Stimulated activated CD8-positive, alpha-beta memory T cell treated with anti-CD3 and anti-CD28 coated beads, Interleukin-15, amount 100 ng/mL, for 24 hours (primary cell): ENCODE results near the gene FAM20A.

ENCODE experiments used
- DNase-seq: peaks from one replicate; pipeline ENCODE4 v3.0.0-alpha.2; 2020; ENCODE audit warnings: low read depth

The FAM20A gene

DNA sequence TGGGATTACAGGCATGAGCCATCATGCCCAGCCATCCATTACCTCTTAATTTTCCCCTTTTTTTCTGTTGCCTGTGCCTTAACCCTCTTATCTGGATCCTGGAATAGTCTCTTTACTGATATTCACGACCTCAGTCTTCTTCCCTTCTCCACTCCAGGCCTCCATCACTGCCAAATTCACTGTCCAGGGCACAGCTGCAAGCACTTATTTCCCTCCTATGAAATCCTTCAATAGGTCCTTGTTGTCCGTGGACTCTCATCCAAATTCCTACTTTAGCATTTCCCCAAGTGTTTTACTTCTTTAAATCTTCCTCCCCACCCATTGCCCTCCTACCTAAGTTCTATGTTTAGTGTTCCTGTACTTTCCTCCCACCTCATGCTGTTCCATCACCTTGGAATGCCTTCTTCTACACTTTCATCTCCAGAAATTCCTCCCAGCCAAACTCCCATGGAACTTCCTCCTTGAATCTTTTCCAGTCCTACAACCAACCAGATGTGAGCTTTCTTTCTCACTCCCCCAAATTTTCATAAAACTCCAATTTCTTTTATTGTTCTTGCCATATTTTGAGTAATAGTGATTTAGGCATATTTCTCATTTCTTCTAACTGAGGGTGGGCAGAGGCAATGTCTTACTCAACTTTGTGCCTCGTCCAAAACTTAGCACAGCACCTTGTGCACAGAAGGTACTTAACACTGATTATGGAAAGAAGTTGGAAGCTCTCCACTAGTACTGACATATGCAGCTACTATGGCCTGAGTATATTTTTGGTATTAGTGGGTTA, 35.3 kb downstream of the FAM20A start:
- DNase-seq: no peak

DNA sequence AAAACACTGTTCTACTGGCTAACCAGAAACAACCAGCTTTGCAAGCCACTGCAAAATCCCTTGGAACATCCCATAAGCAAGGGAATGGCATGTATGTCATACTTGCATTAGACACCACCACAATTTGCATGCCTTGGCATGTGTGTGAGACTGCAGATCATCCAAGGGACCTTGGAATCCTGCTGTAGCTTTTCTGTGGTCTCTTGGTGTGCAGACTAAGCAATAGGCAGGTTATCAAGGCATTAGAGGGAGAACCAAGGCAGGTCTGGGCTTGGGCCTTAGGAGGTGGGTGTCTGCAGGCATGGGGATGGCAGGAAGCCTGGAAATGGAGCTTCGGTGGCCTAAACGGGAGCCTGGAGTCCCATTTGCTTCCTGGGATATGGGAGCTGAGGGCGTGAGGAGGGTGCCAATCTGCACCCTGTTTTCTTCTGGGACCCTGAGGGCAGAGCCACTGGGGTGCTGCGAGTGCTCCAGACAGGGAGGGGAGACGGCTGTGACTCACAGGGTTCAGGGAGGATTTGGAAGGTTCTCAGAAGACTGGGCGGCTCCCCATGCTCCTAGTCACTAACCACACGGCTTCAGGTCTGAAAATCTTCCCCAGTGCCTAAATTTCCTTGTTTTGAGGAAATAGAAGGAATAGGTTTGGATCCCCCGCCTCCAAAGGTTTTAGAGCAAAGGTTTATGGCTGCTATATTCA, 36.6 kb downstream of the FAM20A start:
- DNase-seq: no peak

DNA sequence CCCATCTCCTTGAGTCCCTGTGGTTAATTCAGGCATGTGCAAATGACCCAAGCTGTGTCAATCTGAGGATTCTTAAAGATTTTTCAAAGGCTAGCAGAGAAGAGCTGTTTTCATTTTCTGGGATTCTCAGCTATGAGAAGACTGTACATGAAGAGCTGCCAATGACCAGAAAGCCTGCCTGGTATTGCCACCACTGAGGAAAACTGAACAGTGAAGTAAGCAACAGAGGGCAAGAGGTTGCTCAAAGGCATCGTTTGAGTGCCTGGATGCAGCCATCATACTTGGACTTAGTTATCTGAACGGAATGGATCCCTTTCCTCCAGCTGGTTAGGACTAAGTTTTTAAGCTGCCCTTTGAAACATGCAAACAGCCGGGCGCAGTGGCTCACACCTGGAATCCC, 38.4 kb downstream of the FAM20A start:
- no peak for DNase-seq

DNA sequence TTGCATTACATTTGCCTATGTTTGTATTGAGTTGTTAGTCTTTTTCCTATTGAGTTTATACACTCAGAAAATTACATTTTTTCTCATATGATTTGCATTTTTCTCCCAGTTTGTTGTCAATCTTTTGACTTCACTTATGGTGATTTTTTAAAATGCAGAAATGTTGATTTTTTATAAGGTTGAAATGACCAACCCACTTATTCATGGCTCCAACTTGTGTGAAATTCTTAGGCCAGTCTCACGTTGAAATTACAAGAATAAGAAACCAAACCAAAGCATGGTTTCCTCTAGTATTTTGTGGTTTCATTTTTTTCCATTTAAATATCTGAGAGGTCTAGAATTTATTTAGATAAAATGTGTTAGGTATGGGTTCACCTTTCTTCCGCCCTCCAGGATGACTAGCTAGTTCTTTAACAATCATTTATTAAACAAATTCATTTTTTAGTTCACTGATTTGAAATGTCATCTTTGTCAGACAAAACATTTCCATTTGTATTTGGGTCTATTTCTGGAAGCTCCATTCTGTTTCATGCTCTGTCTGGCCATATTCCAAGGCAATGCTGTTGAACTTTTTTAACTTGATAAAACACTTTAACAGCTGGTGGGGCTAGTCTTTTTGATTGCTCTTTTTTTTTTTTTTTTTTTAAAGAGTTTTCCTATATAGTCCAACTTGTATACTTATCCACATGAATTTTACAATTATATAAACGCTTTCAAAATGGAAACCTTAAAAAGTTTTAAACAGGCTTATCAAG, 40.0 kb downstream of the FAM20A start:
- no peak for DNase-seq

DNA sequence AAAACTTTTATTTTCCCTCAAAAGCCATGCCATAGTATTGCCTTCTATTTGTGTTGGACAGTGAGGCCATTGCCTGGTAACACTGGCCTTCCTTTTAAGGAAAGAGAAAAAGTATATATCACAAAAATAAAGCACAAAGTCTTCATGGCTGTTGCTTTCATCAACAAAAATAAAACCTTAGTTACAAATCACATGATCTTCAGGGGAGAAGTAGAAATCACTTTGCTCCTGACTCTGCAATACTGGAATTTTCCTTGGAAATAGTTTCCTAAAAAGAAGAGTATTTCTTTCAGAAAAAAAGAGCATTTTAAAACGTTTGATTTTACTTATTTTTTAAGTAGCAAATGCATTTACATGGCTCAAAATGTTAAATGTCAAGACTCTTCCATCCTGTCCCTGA, 41.9 kb downstream of the FAM20A start:
- no peak for DNase-seq

DNA sequence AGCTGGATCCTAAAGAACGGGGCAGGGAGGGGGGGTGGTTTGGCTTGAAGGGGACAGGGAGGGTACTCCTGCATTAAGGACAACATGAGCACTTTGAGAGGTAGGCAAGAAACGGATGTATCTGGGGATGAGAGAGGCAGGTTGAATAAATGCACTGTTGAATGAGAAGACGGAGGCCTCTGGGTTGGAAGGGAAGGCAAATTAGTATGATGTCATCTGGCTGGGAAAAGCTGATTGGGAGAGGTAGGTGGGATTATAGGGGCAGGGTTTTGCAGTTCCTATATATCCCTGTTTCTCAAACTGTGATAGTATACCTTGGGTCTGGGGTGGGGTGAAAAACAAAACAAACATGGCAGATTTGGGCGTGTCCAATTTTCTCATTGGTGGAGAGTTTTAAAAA, 44.6 kb downstream of the FAM20A start:
- no peak for DNase-seq

DNA sequence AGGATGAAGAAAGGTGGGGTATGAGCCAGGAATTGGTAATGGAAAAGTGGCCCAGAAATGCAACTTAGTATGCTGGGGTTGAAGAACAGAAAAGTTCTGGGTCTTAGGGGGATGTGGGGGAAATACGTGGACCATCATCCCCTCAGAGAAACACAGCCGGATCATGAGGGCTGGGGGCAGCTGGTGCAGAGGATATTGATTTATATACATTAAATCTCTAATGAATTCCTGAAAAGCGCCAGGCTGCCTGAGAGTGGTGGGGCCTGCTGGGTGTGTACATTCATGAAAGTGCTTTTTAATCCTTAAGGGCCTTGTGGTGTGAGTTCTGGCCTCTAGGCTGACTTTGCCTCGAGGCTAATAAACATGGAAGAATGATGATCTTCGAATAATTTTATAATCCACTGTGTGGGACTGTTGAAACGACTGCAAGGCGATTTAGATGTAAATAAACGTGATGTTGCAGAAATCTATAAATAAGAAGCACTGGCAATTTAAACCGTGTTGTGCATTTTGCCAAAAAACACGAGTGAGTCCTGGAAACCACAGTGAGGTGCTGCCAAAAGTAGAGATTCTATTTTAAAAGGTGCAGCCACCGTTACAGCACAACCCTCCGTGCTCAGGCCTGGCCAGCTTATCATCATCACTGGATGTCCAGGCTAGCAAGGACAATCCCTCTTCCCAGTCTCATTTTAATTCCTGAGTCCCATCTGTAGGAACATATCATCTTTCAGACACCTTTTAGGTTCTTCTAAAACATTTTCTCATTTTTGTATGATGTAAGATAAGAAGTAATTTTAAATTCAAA, 56.9 kb downstream of the FAM20A start:
- DNase-seq: no peak

DNA sequence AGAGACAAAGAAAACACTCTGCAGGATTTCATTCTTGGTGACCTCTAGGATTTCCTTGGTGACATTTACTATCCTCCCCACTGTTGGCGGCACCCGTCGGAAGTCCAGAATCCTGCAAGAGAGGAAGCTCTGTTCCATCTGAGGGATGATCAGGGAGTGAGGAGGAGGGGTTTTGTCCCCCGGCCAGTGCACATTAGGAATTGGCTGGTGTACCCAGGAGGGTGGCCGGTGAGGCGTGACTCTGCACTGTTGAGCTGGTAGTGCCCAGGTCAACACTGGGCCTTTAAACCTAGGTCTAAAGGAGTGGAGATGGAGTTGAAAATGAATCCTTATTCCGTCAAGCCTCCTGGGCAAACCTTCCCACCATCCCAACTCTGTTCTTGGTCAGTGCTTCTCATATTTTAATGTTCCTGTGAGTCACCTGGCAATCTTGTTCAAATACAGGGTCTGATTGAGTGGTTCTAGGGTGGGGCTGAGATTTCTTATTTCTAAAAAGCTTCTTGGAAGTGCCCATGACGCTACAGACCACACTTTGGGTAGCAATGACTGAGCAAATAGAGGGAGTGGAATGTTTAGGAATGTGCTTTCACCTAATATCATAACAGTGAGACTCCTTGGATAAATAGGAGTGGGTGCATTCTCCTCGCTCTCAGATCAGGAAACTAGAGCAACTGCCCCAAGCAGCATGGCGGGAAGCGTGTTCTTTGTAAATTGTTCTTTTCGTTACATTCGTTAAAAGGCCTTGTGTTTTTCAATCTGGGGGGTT, 58.3 kb downstream of the FAM20A start:
- DNase-seq: no peak

DNA sequence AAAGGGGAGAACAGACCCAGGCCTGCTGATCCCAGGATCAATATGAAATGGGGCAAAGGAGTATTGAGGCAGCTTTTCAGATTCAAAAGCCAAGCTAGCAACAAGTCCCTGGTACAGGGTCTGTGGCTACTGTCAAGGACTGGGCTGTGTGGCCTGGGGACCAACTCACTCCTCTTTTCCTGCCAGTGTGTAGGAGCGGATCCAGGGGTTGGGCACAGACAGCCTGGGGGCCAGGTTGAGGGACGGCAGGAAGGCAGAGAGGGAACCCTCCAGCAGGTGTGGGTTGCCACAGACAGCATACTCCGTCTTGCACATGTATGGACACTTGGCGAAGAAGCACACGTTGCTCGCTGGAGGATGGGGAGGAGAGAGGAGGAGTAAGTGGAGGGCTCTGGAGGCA, 59.4 kb downstream of the FAM20A start:
- no peak for DNase-seq

DNA sequence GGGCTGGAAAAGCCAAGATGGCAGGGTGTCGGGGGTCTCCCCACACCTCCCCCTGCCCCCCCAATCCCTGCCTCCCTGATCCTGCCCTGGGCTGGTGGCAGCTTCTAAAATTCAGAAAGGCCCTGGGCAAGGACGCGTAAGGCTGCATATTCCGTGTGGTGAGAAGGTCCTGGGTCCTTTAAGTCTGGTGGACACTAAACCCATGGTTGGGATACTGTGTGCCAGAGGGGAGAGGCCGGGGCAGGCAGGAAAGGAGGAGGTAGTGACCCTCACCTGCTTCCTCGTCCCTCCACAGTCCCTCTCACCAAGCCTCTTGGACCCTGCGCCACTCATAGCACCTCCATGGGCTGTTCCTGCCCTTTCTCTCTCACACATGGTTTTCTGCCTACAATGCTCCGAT, 60.2 kb downstream of the FAM20A start:
- DNase-seq: no peak

DNA sequence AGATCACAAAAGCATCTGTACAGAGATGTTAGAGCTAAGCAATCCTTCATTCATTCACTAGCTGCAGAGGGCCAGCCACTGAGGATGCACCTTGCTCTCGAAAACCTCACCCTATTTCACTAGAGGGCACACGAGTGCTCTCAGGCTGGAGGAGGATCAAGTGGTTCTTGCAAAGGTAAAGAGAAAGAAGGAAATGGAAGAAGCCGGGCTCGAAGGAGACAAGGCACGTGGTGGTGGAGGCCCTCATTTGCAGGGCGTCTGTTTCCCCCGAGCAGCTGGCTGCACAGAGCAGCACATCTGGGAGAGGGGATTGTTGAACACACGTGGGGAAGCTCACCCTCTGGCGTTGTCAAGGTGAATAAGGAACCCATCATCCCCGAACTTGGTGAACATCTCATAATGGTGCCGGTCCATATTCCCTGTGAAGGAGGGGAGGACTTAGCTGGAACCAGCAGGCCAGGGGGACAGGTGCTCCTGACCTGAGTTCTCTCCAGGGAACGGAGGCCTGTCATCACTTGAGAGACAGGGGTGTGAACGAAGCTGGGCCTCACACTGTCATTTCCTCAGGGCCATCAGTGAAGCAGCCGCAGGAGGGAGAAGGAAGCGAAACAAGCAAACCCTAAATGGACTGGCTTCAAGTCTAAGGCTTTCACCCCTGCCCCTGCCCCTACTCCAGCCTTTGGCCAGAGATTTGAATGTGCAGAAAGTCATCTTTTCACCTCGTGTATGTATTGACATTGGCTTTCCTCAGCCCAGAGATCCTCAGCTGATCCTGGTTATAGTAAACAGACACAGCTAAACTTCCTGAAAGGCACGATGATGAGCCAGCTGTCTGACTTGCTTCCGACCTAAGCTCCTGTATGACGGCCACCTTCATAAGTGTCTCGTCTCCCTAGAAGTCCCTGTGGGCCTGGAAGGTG, 61.4 kb downstream of the FAM20A start:
- DNase-seq: no peak

DNA sequence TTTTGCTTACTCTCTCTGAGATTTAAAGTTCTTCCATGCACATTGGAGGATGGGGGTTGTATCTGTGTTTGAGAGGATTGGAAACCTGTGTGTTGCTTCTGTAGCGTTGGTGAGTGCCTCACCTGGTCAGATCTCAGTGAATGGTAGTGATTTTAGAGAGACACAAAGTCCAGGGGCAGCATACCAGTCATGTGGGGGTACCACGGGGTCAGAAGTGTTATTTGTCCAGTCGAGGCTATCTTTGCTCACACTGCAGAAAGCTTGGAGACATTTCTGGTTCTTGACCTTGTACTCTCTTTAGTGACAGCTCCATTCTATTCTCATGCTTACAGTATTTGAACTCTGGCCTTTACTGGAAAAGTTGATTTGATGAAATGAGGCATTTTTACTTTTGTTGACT, 65.2 kb downstream of the FAM20A start:
- no peak for DNase-seq

DNA sequence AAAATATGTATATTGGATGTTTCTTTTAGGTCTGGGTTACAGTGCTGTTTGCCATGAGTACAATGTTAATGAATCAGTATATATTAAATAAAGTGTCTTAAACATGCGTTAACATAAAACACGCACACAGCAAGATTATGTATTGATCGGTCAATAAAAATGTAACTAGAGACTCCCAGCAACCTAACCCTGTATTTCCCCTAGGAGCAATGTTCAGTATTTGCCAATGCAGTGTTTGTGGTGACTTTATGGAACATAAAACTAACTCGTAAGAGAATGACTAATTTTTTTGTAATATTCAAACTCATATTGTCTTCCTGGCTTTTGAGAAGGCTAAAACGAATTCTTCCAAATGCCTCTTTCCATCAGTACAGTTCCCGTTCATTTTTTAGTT, 66.5 kb downstream of the FAM20A start:
- no peak for DNase-seq

DNA sequence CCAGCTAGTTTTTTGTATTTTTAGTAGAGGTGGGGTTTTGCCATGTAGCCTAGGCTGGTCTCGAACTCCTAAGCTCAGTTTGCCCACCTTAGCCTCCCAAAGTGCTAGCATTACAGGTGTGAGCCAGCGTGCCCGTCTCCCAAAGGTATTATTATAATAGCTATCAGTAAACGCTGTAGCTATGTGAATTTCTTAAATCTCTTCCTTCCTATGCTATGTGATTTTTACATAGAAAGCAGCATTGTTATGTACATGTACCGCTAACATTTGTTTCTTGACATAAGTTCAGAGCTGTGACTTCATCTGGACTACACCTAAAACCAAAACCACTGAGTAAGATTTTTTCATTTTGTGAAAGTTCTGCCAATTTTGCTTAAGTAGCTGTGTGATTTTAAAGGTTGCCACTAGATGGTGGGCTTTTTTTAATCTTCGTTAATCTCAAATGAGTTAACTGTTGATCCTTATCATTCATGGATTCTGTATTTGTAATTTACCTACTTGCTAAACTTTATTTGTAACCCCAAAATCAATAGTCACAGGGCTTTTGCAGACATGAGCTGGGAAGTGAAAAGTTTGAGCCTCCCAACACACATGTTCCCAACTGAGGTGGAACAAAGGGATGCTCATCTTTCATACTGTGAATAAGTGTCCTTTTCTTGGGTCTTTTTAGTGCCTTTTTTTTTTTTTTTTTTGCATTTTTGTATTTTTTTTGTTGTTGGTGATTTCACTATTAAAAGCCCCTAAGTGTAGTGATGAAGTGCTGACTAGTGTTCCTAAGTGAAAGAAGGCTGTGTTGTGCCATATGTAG, 67.1 kb downstream of the FAM20A start:
- DNase-seq: no peak

DNA sequence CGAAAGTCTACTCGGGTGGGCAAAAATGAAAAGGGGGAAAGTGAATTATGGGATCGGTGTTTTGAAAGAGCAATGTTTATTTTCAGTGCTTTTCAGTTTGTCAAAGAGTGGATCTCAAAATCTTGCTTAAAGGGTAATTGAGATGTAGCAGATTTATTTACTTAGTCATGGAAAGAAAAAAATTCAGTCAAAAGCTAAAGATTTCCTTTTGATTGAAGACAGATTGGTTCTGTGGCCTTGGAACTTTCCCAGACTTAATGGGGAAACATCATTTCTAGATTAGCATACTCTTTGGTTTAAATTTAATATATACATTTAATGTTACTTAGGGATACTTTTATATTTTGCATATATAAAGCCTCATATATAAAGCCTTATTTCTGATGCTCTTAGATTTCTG, 68.3 kb downstream of the FAM20A start:
- no peak for DNase-seq

DNA sequence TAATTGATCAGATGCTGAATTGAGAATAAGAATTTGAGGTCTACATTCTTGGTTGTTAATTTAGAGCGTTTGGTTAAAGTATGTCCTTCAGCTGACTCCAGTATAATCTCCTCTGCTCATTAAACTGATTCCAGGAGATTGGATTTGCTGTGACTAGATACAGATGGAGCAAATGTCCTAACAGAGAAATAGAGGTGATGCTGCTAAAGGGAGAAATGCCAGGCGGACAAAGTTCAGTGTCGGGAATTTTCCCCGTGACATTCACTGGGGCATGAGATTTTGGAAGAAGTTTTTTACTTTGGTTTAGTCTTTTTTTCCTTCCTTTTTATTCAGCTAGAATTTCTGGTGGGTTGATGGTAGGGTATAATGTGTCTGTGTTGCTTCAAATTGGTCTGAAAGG, 69.9 kb downstream of the FAM20A start:
- DNase-seq: no peak

DNA sequence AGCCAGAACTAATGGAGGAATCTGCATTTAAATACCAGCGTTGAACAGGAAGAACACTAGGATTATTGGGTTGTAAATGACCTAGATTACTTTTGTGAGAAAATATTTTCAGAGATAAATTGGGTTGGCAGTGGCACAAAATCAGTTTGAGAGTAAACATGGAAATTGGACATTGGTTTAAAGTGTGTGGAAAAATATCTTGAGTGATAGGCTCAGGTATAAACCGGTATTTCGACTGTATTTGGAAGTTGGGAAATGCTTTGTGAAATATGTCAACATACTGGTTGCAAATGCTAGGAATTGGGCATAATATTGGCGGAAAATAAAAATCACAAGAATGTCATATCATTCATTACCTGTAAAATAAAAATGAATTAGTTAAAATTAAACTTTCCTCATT, 73.9 kb downstream of the FAM20A start:
- DNase-seq: no peak

DNA sequence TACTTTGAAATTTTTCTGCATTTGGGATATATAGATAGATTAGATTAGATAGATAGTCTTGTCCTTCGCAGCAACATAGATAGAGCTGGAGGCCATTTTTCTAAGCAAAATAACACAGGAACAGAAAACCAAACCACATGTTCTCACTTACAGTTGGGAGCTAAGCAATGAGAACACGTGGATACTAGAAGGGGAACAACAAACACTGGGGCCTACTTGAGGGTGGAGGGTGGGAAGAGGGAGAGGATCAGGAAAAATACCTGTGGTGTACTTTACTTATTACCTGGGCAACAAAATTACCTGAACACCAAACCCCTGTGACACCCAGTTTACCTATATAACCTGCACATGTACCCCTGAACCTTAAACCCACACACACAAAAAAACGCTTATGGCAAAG, 74.6 kb downstream of the FAM20A start:
- DNase-seq: no peak

DNA sequence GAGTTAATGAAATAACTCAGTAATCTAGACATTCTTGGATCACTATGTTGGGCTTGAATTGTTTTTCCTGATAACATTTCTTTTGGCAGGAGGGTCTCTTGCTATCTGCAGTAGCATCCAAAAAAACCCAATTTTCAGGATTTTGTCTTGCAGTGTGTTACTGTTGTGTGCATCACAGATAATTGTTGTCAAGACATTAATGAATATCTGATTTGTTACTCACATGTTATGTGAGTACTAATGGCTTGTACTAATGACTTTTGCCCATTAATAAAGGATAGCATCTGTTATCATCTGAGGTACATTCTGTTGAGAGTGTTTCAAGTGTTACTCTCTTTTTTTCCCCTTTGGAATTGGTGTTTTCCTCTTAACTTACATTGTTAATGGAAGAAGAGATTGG, 78.9 kb downstream of the FAM20A start:
- DNase-seq: no peak

DNA sequence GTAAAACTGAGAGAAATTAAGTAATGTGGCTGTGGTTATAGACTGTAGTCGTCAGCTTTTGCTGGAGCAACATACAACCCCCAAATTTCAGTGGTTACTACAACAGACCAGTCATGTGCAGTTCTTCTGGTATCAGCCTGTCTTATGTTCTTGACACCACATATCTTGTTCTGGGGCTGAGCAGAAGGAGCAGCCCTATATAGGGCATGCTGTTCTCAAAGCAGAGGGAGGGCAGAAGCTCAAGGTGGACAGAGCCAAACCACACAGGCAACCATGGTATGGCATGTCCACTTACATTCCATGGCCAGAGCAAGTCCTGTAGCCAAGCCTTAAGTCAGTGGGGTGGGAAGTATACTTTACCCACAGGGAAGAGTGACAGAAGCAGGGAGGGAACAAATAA, 81.3 kb downstream of the FAM20A start:
- no peak for DNase-seq
